Duodenal mucosa (tissue), 2 donors: ENCODE data around the gene HHATL.
"Not testable (repeated sequence)": the region's sequence is repeated elsewhere in the genome, so short reads cannot be mapped to it uniquely, and the experiment has no call there.

Source experiments
- H3K27ac ChIP-seq: one replicate; pipeline ENCODE4 v1.7.0; 2013; ENCODE audit warnings: low read depth, low read length
- H3K27me3 ChIP-seq, 2 donors: one replicate each; pipeline ENCODE4 v1.7.0; 2013; ENCODE audit warnings: low read length in 2 of 2, control low read depth in 1 of 2; ENCODE audit not compliant: insufficient read depth in 2 of 2, control insufficient read depth in 1 of 2
- H3K36me3 ChIP-seq, 2 donors: one replicate each; pipeline ENCODE4 v1.7.0; 2013; ENCODE audit warnings: low read length in 2 of 2, control low read depth in 1 of 2; ENCODE audit not compliant: insufficient read depth in 2 of 2, control insufficient read depth in 1 of 2
- H3K4me1 ChIP-seq, 2 donors: one replicate each; pipeline ENCODE4 v1.7.0; 2013; ENCODE audit warnings: low read length in 2 of 2, control low read depth in 1 of 2; ENCODE audit not compliant: insufficient read depth in 2 of 2, control insufficient read depth in 1 of 2
- H3K4me3 ChIP-seq, 2 donors: one replicate each; pipeline ENCODE4 v1.7.0; 2013; ENCODE audit warnings: low read length in 2 of 2, low read depth in 1 of 2
- H3K9ac ChIP-seq, 2 donors: one replicate each; pipeline ENCODE4 v1.7.0; 2013; ENCODE audit warnings: low read length in 2 of 2, low read depth in 1 of 2
- H3K9me3 ChIP-seq, 2 donors: one replicate each; pipeline ENCODE4 v1.7.0; 2013; ENCODE audit warnings: low read length in 2 of 2, control low read depth in 1 of 2; ENCODE audit not compliant: control insufficient read depth in 1 of 2

The HHATL gene

GRCh38 chr3:42728056-42728455 is 25.5 kb upstream of the HHATL start:
- no peak overlapping the region for H3K9ac ChIP-seq
- H3K36me3 ChIP-seq = no peaks in the 10 kb centered on the region
- H3K9me3 ChIP-seq = no peaks in the 10 kb centered on the region
- no peak overlapping the region for H3K4me3 ChIP-seq
- H3K4me1 ChIP-seq = no peaks in the 10 kb centered on the region
- no peaks in the 10 kb centered on the region for H3K27me3 ChIP-seq
- H3K27ac ChIP-seq = no peak overlapping the region

GRCh38 chr3:42725454-42725853 is 22.9 kb upstream of the HHATL start:
- Histone ChIP-seq H3K27ac (no peak overlapping the region), H3K4me1 (no peaks in the 10 kb centered on the region), H3K9me3 (no peaks in the 10 kb centered on the region), H3K9ac (no peak overlapping the region), H3K4me3 (no peak overlapping the region), H3K27me3 (no peaks in the 10 kb centered on the region), H3K36me3 (no peaks in the 10 kb centered on the region)

GRCh38 chr3:42723219-42723618 is 20.6 kb upstream of the HHATL start:
- no peak overlapping the region for H3K9ac ChIP-seq
- no peak overlapping the region for H3K4me3 ChIP-seq
- no peaks in the 10 kb centered on the region for H3K4me1 ChIP-seq
- no peak overlapping the region for H3K27ac ChIP-seq
- no peaks in the 10 kb centered on the region for H3K36me3 ChIP-seq
- H3K9me3 ChIP-seq = no peaks in the 10 kb centered on the region
- H3K27me3 ChIP-seq = no peaks in the 10 kb centered on the region

- not testable (repeated sequence) for H3K4me1 ChIP-seq, H3K27ac ChIP-seq, H3K9me3 ChIP-seq, H3K27me3 ChIP-seq, H3K4me3 ChIP-seq, H3K9ac ChIP-seq, H3K36me3 ChIP-seq
These were observed 19.8 kb upstream of the HHATL start for GRCh38 chr3:42722442-42722841.

- Histone ChIP-seq H3K36me3 (no peaks in the 10 kb centered on the region), H3K9me3 (no peaks in the 10 kb centered on the region), H3K27ac (no peak overlapping the region), H3K9ac (no peak overlapping the region), H3K4me1 (no peaks in the 10 kb centered on the region), H3K4me3 (no peak overlapping the region), H3K27me3 (no peaks in the 10 kb centered on the region)
These were observed 19.1 kb upstream of the HHATL start for GRCh38 chr3:42721690-42722089.

- Histone ChIP-seq H3K36me3 (no peaks in the 10 kb centered on the region), H3K27me3 (no peaks in the 10 kb centered on the region), H3K9ac (no peak overlapping the region), H3K4me1 (no peaks in the 10 kb centered on the region), H3K9me3 (no peaks in the 10 kb centered on the region), H3K27ac (no peak overlapping the region), H3K4me3 (no peak overlapping the region)
These were observed 17.5 kb upstream of the HHATL start for GRCh38 chr3:42720126-42720525.

GRCh38 chr3:42719002-42719401 is 16.4 kb upstream of the HHATL start:
- H3K36me3 ChIP-seq = no peaks in the 10 kb centered on the region
- H3K27ac ChIP-seq = no peak overlapping the region
- H3K4me1 ChIP-seq = peaks cover 0 to 8% of the 10 kb centered on the region in 2 donors
- no peak overlapping the region for H3K4me3 ChIP-seq
- no peaks in the 10 kb centered on the region for H3K9me3 ChIP-seq
- no peak overlapping the region for H3K9ac ChIP-seq
- no peaks in the 10 kb centered on the region for H3K27me3 ChIP-seq

GRCh38 chr3:42718338-42718737 is 15.7 kb upstream of the HHATL start:
- no peak overlapping the region for H3K27ac ChIP-seq
- no peaks in the 10 kb centered on the region for H3K9me3 ChIP-seq
- H3K4me1 ChIP-seq = peaks cover 0 to 9% of the 10 kb centered on the region in 2 donors
- no peaks in the 10 kb centered on the region for H3K27me3 ChIP-seq
- H3K9ac ChIP-seq = no peak overlapping the region
- H3K4me3 ChIP-seq = no peak overlapping the region
- H3K36me3 ChIP-seq = no peaks in the 10 kb centered on the region

- Histone ChIP-seq H3K9me3 (no peaks in the 10 kb centered on the region), H3K27ac (no peak overlapping the region), H3K4me3 (no peak overlapping the region)
These were observed 14.7 kb upstream of the HHATL start for GRCh38 chr3:42717306-42717705.

GRCh38 chr3:42714171-42714852 is 11.7 kb upstream of the HHATL start:
- no peak overlapping the region for H3K27ac ChIP-seq
- peaks cover 0 to 9% of the 10 kb centered on the region in 2 donors for H3K4me1 ChIP-seq
- no peak overlapping the region for H3K4me3 ChIP-seq
- H3K36me3 ChIP-seq = no peaks in the 10 kb centered on the region
- H3K27me3 ChIP-seq = no peaks in the 10 kb centered on the region
- H3K9ac ChIP-seq = no peak overlapping the region
- no peaks in the 10 kb centered on the region for H3K9me3 ChIP-seq

More at GRCh38 chr3:42717306-42717705, 14.7 kb upstream of the HHATL start:
- peaks cover 0 to 9% of the 10 kb centered on the region in 2 donors for H3K4me1 ChIP-seq
- no peaks in the 10 kb centered on the region for H3K27me3 ChIP-seq
- no peaks in the 10 kb centered on the region for H3K36me3 ChIP-seq
- no peak overlapping the region for H3K9ac ChIP-seq

GRCh38 chr3:42713747-42714146 is 11.1 kb upstream of the HHATL start:
- no peaks in the 10 kb centered on the region for H3K27me3 ChIP-seq
- H3K27ac ChIP-seq = no peak overlapping the region
- H3K36me3 ChIP-seq = no peaks in the 10 kb centered on the region
- no peaks in the 10 kb centered on the region for H3K9me3 ChIP-seq
- H3K4me3 ChIP-seq = no peak overlapping the region
- peaks cover 0 to 9% of the 10 kb centered on the region in 2 donors for H3K4me1 ChIP-seq
- H3K9ac ChIP-seq = no peak overlapping the region
